ENCODE measurements around the gene PCSK6.
"Not testable (repeated sequence)": the region's sequence is repeated elsewhere in the genome, so short reads cannot be mapped to it uniquely, and the experiment has no call there.

The PCSK6 gene

DNA sequence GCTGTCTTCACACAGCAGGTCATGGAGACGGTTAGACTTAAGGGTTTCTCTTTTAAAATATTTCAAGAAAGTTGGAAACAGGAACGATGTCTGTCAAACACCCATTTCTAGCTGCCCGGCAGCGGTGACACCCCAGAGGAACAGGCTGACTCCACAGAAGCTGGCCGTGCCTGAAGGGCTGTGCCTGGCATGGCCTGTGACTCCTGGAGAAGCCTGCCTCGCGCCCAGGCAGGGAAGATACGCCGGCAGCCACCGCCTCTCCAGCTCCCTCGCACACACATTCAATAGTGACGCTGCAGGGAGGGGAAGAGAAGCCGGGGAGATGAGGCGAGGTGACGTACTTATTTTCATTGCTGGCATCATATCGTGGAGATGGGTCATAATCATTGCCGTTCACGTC is 59.9 kb downstream of the PCSK6 start:
- no peak for DNase-seq (ENCODE audit: low spot score)

DNA sequence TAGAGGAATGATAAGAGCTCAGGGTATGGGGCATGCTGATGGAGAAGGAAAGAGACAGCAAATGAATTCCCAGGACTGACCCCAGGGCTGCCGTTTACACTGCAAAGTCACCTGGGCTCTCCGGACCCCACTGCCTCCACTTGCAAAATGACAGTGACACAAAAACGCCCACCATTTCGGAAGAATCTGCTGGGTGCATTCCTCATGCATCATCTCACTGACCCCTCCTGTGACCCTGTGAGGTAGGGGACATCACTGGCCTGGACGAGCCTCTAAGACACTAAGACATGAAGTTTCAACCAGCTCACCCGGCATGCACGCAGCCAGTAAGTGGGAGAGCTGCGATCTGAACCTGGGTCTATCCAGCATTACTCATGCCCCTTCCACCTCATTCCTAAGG is 60.3 kb downstream of the PCSK6 start:
- DNase-seq (ENCODE audit: low spot score): no peak

DNA sequence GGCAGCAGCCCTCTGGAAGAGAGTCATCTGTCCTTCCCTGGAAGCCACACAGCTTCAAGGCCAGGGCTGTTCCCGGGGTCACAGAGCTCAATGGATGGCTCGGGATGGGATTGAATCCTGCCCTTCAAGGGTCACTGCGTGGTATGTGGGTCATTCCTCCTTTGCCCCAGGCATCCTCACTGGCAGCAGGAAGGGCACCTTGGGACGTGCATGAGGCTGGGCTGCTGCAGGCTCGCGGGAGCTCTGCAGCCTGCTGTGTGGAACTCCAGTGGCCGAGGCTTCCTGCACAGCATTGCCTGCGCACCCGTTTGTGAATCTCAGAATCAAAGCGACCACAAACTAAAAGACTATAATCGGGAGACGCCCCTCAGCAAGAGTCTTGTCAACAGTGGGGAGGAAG is 60.7 kb downstream of the PCSK6 start:
- no peak for DNase-seq (ENCODE audit: low spot score)

GRCh38 chr15:101427606-101428487 is 61.7 kb downstream of the PCSK6 start:
- no peak for DNase-seq (ENCODE audit: low spot score)

GRCh38 chr15:101426761-101427333 is 62.7 kb downstream of the PCSK6 start:
- no peak for DNase-seq (ENCODE audit: low spot score)

- no peak for DNase-seq (ENCODE audit: low spot score)
Observed at GRCh38 chr15:101425787-101426365, 63.6 kb downstream of the PCSK6 start.

DNA sequence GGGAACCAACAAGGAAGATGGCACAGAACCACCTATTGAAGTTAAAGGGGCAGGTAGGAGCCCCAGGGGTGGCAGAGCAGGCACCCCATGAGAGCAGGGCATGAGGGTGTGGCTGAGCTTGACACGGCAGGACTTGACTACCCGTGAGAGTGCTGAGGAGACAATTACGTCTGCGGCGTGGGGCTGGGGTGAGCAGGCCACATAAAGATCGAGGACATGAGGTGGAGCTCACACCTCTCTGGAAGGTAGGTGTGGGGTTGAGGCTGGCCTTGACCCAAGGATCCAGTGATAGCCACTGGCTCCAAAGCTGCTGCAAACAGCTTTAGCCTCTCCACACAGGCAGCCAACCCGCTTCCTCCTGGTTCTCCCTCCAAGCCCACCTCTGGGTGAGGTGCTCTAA is 64.5 kb downstream of the PCSK6 start:
- DNase-seq (ENCODE audit: low spot score): no peak

DNA sequence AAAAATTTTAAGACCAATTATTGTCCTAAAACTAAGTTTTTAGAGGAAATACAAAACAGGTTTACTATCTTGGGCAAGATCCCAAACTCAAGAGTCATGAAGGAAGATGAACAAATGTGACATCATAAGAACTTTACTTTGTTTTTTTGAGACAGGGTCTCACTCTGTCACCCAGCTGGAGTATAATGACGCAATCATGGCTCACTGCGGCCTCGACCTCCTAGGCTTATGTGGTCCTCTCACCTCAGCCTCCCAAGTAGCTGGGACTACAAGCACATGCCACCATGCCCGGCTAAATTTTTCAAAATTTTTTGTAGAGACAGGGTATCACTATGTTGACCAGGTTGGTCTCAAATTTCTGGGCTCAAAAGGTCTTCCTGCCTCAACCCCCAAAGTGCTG is 69.3 kb downstream of the PCSK6 start:
- DNase-seq (ENCODE audit: low spot score): no peak

DNA sequence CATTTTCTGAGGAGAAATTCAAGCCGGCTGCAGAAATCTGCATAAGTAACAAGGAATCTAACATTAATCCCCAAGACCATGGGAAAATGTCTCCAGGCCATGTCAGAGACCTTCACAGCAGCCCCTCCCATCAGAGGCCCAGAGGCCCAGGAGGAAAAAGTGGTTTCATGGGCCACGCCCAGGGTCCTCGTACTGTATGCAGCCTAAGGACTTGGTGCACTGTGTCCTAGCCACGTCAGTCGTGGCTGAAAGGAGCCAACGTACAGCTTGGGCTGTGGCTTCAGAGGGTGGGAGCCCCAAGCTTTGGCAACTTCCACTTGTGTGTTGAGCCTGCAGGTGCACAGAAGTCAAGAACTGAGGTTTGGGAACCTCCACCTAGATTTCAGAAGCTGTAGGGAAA is 73.0 kb downstream of the PCSK6 start:
- not testable (repeated sequence) for DNase-seq (ENCODE audit: low spot score)

DNA sequence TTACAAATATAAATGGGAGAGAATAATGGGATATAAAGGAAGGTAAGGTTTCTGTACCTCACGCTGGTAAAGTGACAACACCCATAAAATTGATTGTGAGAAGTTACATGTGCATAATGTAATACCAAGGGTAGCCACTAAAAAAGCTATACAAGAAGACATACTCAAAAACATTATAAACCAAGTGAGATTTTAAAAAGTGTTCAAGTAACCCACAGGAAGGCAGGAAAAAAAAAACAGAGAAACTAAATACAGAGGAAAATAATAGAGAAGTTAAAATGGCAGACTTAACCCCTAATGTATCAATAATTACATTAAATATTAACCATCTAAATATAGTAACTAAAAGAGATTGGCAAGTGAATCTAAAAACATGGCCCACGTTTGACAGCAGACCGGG is 76.3 kb downstream of the PCSK6 start:
- no peak for DNase-seq (ENCODE audit: low spot score)

GRCh38 chr15:101411581-101411980 is 77.9 kb downstream of the PCSK6 start:
- no peak for DNase-seq (ENCODE audit: low spot score)

DNA sequence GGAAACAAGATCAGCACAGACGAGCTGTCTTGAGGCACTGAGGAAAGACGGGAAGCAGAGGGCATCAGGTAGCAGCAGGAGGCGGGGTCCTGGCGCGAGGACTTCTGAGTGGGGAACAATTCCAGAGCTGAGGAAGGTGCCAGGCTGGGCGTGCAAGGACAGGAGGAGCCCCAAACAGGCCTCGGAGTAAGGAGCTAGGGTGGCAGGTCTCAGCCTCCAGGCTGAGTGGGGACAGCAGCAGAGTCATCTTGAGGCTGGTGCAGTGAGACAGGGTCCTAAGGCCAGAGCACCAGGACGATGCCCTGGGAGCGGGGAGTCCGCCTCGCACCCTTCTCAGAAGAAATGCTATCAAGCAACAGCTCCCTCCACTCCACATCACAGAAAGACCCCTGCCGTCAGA is 78.4 kb downstream of the PCSK6 start:
- no peak for DNase-seq (ENCODE audit: low spot score)

DNA sequence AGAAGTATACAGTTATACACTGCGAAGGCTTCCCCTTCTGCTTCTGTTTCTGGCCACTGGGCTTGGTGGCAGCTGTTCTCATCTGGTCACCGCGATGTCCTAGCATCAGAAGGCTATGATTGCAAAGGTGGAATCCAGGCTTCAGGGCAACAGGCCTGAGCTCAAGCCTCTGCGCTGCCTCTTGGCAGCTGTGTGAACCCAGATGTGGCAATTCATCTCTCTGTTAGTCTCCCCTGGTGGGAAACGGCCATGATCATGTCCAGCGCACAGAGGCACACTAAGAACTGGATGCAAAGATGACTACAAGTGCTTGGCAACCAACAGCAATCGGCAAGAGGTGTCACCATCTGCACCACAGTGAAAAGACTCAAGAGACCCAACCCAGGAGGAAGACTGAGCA is 78.9 kb downstream of the PCSK6 start:
- no peak for DNase-seq (ENCODE audit: low spot score)

- DNase-seq (ENCODE audit: low spot score): no peak
Observed at GRCh38 chr15:101409621-101410020, 79.9 kb downstream of the PCSK6 start.

DNA sequence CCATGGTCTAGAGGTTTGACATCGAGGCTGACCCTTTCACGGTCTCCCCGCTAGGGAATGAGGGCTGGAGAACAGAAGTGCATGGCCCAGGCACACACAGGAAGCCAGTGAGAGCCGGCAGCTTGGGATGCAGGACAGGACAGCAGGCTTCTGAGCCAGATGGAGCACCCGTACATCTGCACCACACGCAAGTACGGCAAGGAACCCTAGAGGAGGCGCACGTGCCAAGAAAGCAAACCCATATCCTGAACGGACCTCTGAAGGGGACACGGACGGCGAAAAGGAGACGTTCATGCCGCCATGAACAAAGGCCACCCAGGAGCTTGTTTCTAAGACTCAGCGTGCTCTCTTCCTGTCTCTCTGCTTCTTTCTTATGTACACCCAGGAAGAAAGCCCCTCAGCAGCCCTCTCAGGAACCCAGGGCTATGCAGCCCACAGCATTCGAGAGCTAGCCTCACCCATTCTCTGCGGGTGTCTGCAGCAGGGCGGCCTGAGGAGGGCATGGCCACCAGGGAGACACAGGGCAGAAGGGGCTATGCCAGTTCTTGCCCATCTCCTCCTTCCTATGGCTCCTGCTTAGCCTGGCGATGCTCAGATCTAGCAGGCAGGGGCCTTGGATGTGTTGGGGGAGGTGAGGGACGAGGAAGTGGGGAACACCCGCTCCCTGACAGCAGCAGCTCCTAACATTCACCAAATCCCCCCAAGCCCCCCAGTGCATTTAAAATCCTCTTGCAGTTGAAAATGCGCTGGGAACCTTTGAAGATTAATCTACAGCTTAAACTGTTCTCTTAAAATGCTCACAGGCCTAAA is 81.3 kb downstream of the PCSK6 start:
- no peak for DNase-seq (ENCODE audit: low spot score)

- no peak for DNase-seq (ENCODE audit: low spot score)
Observed at GRCh38 chr15:101407439-101407838, 82.1 kb downstream of the PCSK6 start.

DNA sequence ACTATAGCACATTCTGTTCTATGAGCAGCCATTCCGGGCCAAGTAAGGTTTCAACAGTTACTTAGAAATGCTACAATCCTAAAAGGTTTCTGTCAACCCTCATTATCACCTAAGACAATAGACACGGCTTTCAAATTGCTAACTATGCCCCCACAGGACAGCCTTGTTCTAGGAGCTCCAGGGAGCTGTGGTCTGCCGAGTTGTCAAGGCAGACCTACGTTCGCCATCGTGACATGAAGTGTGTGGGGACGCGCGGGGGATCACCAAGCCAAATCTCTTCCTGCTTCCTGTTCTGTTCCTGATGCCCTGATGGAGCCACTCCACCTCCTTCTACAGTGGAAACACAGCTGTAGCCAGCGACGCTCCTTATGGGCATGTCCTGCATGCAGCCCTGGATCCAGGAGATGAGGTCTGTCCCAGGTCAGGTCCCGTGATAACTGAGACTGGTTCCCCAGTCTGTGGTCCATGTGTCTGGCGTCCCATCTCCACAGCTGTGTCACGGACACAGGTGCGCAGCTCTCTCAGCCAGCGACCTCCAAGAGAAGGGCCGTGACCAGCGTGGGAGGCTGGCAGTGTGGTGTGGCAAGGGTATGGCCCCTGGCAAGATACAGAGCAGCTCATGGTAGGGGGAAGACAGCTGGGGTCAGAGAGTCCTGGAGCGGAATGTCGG is 82.8 kb downstream of the PCSK6 start:
- no peak for DNase-seq (ENCODE audit: low spot score)

DNA sequence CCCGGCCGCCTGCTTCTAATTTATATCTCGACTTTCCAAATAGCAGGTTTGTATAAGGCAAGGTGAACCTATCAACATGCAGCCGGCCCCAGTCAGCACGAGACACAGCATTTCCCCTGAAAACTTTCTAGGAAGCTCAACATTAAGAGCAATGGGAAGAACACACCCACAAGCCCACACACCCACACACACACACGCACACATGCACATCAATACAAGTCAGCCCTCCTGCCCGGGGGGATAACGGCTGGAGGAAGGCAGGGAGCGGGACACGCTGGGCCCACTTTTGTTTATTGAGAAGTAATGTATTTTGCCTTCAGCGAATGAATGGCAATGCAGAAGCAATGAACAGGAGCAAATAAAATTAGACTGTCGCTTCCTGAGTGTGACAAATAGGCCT is 83.5 kb downstream of the PCSK6 start:
- no peak for DNase-seq (ENCODE audit: low spot score)

DNA sequence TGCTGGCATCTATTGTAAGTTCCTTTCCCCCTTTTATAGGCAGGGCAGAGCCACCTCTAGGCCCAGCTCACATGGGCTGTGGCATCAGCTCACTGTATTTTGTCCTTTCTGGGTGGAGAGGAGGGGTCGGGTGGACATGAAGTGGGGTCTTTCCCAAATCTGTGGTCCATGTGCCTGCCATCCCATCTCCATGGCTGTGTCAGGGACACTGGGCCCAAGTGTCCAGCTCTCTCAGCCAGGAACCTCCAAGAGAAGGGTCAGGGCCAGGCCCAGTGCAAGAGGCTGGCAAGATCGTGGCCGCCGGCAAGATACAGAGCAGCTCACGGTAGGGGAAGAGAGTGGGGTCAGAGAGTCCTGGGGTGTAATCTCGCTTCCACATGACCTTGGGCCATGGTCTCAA is 85.3 kb downstream of the PCSK6 start:
- no peak for DNase-seq (ENCODE audit: low spot score)

DNA sequence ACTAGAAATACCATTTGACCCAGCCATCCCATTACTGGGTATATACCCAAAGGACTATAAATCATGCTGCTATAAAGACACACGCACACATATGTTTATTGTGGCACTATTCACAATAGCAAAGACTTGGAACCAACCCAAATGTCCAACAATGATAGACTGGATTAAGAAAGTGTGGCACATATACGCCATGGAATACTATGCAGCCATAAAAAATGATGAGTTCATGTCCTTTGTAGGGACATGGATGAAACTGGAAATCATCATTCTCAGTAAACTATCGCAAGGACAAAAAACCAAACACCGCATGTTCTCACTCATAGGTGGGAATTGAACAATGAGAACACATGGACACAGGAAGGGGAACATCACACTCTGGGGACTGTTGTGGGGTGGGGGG is 86.6 kb downstream of the PCSK6 start:
- DNase-seq (ENCODE audit: low spot score): not testable (repeated sequence)

GRCh38 chr15:101401286-101401685 is 88.2 kb downstream of the PCSK6 start:
- no peak for DNase-seq (ENCODE audit: low spot score)

GRCh38 chr15:101399431-101399830 is 90.1 kb downstream of the PCSK6 start:
- no peak for DNase-seq (ENCODE audit: low spot score)
